GM23248 (cell line): Measurements from ENCODE around the gene DARS1. TPM values are rescaled to one million over a fixed set of nuclear protein-coding genes. Genes with fewer than 3 reads are reported as not detected.

Experiments used
- DNase-seq: peaks from one replicate; pipeline ENCODE4 v3.0.0-alpha.2; 2015
- H2AFZ ChIP-seq: fragments of 200-600 bp; sonication (generic); 2 replicates; pipeline ENCODE4 v1.6.1; 2016; ENCODE audit warnings: antibody characterized with exemption
- H3F3A ChIP-seq: fragments of 200-600 bp; sonication (generic); 2 replicates; pipeline ENCODE4 v1.6.1; 2016; ENCODE audit warnings: mild to moderate bottlenecking, antibody characterized with exemption, mixed run types; ENCODE audit not compliant: insufficient read depth
- H3K27ac ChIP-seq: fragments of 200-600 bp; sonication (generic); 2 replicates; pipeline ENCODE4 v1.5.1; 2016; ENCODE audit warnings: mild to moderate bottlenecking
- H3K27me3 ChIP-seq: fragments of 200-600 bp; sonication (generic); replicated peaks from 2 replicates; pipeline ENCODE4 v1.6.1; 2016; ENCODE audit warnings: mild to moderate bottlenecking; ENCODE audit not compliant: insufficient read depth
- H3K36me3 ChIP-seq: fragments of 200-600 bp; sonication (generic); 2 replicates; pipeline ENCODE4 v1.6.1; 2016; ENCODE audit warnings: low read depth, mild to moderate bottlenecking
- H3K4me1 ChIP-seq: fragments of 200-600 bp; sonication (generic); 2 replicates; pipeline ENCODE4 v1.6.1; 2016; ENCODE audit warnings: mild to moderate bottlenecking; ENCODE audit not compliant: insufficient read depth
- H3K4me2 ChIP-seq: fragments of 200-600 bp; sonication (generic); one replicate; pipeline ENCODE4 v1.6.1; 2016; ENCODE audit warnings: mild to moderate bottlenecking; ENCODE audit not compliant: unreplicated experiment
- H3K4me3 ChIP-seq: fragments of 200-600 bp; sonication (generic); 2 replicates; pipeline ENCODE4 v1.5.1; 2016; ENCODE audit warnings: mild to moderate bottlenecking
- H3K79me2 ChIP-seq: fragments of 200-600 bp; sonication (generic); 2 replicates; pipeline ENCODE4 v1.6.1; 2016; ENCODE audit warnings: mild to moderate bottlenecking; ENCODE audit not compliant: insufficient read depth
- H3K9ac ChIP-seq: fragments of 200-600 bp; sonication (generic); 2 replicates; pipeline ENCODE4 v1.6.1; 2016; ENCODE audit warnings: mild to moderate bottlenecking
- H3K9me2 ChIP-seq: fragments of 200-600 bp; sonication (generic); 2 replicates; pipeline ENCODE4 v1.6.1; 2016; ENCODE audit warnings: mixed run types, mild to moderate bottlenecking, moderate library complexity; ENCODE audit not compliant: insufficient read depth
- H3K9me3 ChIP-seq: fragments of 200-600 bp; sonication (generic); one replicate; pipeline ENCODE4 v1.6.1; 2017; ENCODE audit warnings: low read depth
- H4K20me1 ChIP-seq: fragments of 200-600 bp; sonication (generic); 2 replicates; pipeline ENCODE4 v1.6.0; 2016; ENCODE audit not compliant: insufficient read depth
- EZH2 ChIP-seq: fragments of 200-600 bp; sonication (generic); IDR thresholded peaks from 2 replicates; pipeline ENCODE4 v1.6.1; 2018; ENCODE audit warnings: antibody characterized with exemption, mild to moderate bottlenecking; ENCODE audit not compliant: insufficient read depth, poor library complexity, severe bottlenecking
- EZH2phosphoT487 ChIP-seq: fragments of 200-600 bp; sonication (generic); IDR thresholded peaks from 2 replicates; pipeline ENCODE4 v1.6.1; 2018; ENCODE audit warnings: antibody characterized with exemption, moderate library complexity, mild to moderate bottlenecking, low read depth; ENCODE audit not compliant: insufficient read depth
- WGBS, 2 experiments: methylation state at CpG; one replicate each; pipeline ENCODE4 v1.1.6; 2015 to 2017; ENCODE audit warnings: low lambda C conversion rate in 2 of 2, low coverage in 1 of 2; ENCODE audit errors: missing lambda C conversion rate in 2 of 2; 5-methylcytosine and 5-hydroxymethylcytosine counted together
- in situ Hi-C: fragments of 300-500 bp; cut with MboI; formaldehyde crosslinking; loops from 2 replicates; pipeline ENCODE4 v1.15.0; 2020
- polyA plus RNA-seq: library from polyadenylated mRNA; unstranded; fragments of >200 nt; fragmentation: Nextera tagmentation; extraction: Ambion mirVana; gene quantifications from 2 replicates; pipeline ENCODE4 v1.2.1, GENCODE V29; 2016
- total RNA-seq: library from RNA; depleted of rRNA; stranded (reverse); fragments of >200 nt; shearing (Covaris generic); gene quantifications from 2 replicates; pipeline ENCODE4 v1.2.3, GENCODE V29; 2014

Gene DARS1
- total and polyA plus RNA-seq, 2 experiments from 2014 or later, result 109 to 121 TPM

- Histone ChIP-seq H3K9me3 (no peaks in the 10 kb centered on the region), H2AFZ (no peak overlapping the region), H3K27me3 (no peaks in the 10 kb centered on the region), H3K36me3 (peaks cover 28% of the 10 kb centered on the region), H3K4me2 (no peak overlapping the region), H3K4me3 (no peak overlapping the region), H3K4me1 (peaks cover 17% of the 10 kb centered on the region), H4K20me1 (no peaks in the 10 kb centered on the region), H3K9ac (no peak overlapping the region), H3K79me2 (no peaks in the 10 kb centered on the region), H3K9me2 (no peaks in the 10 kb centered on the region), H3K27ac (no peak overlapping the region), H3F3A (peaks cover 29% of the 10 kb centered on the region)
- no peak for TF ChIP-seq EZH2
- WGBS, 2 experiments, result 72 to 79% methylated on average over 5 of the region's 5 CpGs
- DNase-seq, result peak; percentile 51
- in situ Hi-C loops, result loop anchor here (10.0 to 25.0 kb wide), 2 partner anchors 471 to 1923 kb away; no protein-coding TSS in a partner anchor
Measured at GRCh38 chr2:135913727-135914365, 71.6 kb downstream of the DARS1 start.

GRCh38 chr2:135909976-135910375, 75.5 kb downstream of the DARS1 start:
- H3K4me2 ChIP-seq, result no peak overlapping the region
- H3K27me3 ChIP-seq, result no peaks in the 10 kb centered on the region
- DNase-seq, result peak; percentile 80
- H3K79me2 ChIP-seq, result no peaks in the 10 kb centered on the region
- H3K36me3 ChIP-seq, result peaks cover 51% of the 10 kb centered on the region
- no peak overlapping the region for H2AFZ ChIP-seq
- no peak for TF ChIP-seq EZH2
- no peaks in the 10 kb centered on the region for H4K20me1 ChIP-seq
- peaks cover 17% of the 10 kb centered on the region for H3K4me1 ChIP-seq
- H3F3A ChIP-seq, result peaks cover 29% of the 10 kb centered on the region
- in situ Hi-C loops, result loop anchor here (10.0 to 25.0 kb wide), 2 partner anchors 475 to 1927 kb away; no protein-coding TSS in a partner anchor
- H3K9ac ChIP-seq, result 0 out of 2 replicates have a peak overlapping the region, but pooled peaks have one; percentile 1
- H3K9me2 ChIP-seq, result no peaks in the 10 kb centered on the region
- peak overlapping the region; percentile 52 for H3K27ac ChIP-seq
- no peak overlapping the region for H3K4me3 ChIP-seq
- no peaks in the 10 kb centered on the region for H3K9me3 ChIP-seq

DNA sequence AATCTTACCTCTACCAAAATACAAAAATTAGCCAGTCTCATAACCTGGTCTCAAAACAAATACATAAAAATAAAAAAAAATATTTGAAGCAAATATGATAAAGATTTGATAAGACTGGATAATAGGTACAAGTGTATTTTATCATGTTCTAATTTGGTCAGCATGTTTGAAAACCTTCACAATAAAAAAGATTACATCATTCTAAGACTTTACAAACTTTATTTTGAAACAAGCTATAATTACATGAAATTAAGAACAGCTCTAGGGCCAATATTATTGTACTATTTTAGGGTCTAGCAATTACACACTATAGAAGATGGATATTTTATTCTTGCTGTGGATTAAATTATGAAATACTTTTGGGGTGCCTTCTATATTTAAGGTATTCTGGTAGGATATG, 79.7 kb downstream of the DARS1 start:
- peaks cover 20% of the 10 kb centered on the region for H3K4me1 ChIP-seq
- peaks cover 40% of the 10 kb centered on the region for H3K36me3 ChIP-seq
- H3F3A ChIP-seq, result peaks cover 11% of the 10 kb centered on the region
- H3K27ac ChIP-seq, result no peak overlapping the region
- no peak overlapping the region for H2AFZ ChIP-seq
- TF ChIP-seq EZH2phosphoT487 (no peak), EZH2 (no peak)
- DNase-seq, result no peak
- H3K9ac ChIP-seq, result no peak overlapping the region
- no peaks in the 10 kb centered on the region for H3K9me2 ChIP-seq
- no peaks in the 10 kb centered on the region for H3K9me3 ChIP-seq
- no peaks in the 10 kb centered on the region; the same call in 1 of the 2 replicates for H4K20me1 ChIP-seq
- H3K4me3 ChIP-seq, result no peak overlapping the region
- no peaks in the 10 kb centered on the region for H3K79me2 ChIP-seq
- no peak overlapping the region for H3K4me2 ChIP-seq
- in situ Hi-C loops, result loop anchor here (25.0 kb wide), 1 partner anchor 1932 kb away; no protein-coding TSS in a partner anchor
- no peaks in the 10 kb centered on the region for H3K27me3 ChIP-seq

DNA sequence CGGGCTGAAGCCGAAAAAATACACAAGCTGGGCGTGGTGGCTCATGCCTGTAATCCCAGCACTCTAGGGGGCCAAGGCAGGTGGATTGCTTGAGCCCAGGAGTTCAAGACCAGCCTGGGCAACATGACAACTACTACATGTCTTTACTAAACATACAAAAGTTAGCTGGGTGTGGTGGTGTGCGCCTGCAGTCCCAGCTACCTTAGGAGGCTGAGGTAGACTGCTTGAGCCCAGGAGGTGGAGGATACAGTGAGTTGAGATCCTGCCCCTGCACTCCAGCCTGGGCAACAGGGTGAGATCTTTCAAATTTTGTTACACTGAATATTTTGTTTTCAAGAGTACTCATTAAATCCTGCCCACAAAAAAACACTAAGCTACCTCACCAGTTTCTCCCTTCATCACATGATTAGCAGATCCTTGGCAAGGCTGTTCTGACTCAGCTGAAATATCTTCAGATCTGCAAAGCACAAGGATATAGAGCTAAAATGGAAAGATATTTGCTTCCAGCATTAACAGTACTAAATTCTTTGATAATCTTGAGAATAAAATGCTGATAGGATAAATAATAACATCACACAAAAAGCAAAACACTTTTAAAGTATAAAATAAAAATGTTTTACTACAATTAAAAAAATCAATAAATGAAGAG, 81.0 kb downstream of the DARS1 start:
- DNase-seq, result peak; percentile 71

More for the DNA sequence above, 81.0 kb downstream of the DARS1 start:
- Histone ChIP-seq H3K36me3 (peaks cover 36% of the 10 kb centered on the region), H2AFZ (no peak overlapping the region), H3K9ac (no peak overlapping the region), H3F3A (no peaks in the 10 kb centered on the region), H3K27me3 (no peaks in the 10 kb centered on the region), H3K4me1 (peaks cover 8% of the 10 kb centered on the region), H3K4me3 (no peak overlapping the region), H3K79me2 (no peaks in the 10 kb centered on the region), H3K27ac (no peak overlapping the region), H4K20me1 (no peaks in the 10 kb centered on the region; the same call in 1 of the 2 replicates), H3K4me2 (no peak overlapping the region), H3K9me3 (no peaks in the 10 kb centered on the region), H3K9me2 (no peaks in the 10 kb centered on the region)
- in situ Hi-C loops, result loop anchor here (25.0 kb wide), 1 partner anchor 1933 kb away; no protein-coding TSS in a partner anchor
- TF ChIP-seq EZH2phosphoT487 (no peak), EZH2 (no peak)
- 97 to 98% methylated on average over 4 of the region's 4 CpGs for WGBS, 2 experiments
